Stimulated activated CD8-positive, alpha-beta memory T cell treated with anti-CD3 and anti-CD28 coated beads, Interleukin-15, amount 100 ng/mL, for 4 hours (primary cell): ENCODE data around the gene PPP1R18.
"Not testable (repeated sequence)": the region's sequence is repeated elsewhere in the genome, so short reads cannot be mapped to it uniquely, and the experiment has no call there.

Experiments used
- DNase-seq, 2 donors: peaks; one replicate each; pipeline ENCODE4 v3.0.0-alpha.2; 2020; ENCODE audit warnings: low read depth in 2 of 2

Gene PPP1R18, protein sequence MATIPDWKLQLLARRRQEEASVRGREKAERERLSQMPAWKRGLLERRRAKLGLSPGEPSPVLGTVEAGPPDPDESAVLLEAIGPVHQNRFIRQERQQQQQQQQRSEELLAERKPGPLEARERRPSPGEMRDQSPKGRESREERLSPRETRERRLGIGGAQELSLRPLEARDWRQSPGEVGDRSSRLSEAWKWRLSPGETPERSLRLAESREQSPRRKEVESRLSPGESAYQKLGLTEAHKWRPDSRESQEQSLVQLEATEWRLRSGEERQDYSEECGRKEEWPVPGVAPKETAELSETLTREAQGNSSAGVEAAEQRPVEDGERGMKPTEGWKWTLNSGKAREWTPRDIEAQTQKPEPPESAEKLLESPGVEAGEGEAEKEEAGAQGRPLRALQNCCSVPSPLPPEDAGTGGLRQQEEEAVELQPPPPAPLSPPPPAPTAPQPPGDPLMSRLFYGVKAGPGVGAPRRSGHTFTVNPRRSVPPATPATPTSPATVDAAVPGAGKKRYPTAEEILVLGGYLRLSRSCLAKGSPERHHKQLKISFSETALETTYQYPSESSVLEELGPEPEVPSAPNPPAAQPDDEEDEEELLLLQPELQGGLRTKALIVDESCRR

DNA sequence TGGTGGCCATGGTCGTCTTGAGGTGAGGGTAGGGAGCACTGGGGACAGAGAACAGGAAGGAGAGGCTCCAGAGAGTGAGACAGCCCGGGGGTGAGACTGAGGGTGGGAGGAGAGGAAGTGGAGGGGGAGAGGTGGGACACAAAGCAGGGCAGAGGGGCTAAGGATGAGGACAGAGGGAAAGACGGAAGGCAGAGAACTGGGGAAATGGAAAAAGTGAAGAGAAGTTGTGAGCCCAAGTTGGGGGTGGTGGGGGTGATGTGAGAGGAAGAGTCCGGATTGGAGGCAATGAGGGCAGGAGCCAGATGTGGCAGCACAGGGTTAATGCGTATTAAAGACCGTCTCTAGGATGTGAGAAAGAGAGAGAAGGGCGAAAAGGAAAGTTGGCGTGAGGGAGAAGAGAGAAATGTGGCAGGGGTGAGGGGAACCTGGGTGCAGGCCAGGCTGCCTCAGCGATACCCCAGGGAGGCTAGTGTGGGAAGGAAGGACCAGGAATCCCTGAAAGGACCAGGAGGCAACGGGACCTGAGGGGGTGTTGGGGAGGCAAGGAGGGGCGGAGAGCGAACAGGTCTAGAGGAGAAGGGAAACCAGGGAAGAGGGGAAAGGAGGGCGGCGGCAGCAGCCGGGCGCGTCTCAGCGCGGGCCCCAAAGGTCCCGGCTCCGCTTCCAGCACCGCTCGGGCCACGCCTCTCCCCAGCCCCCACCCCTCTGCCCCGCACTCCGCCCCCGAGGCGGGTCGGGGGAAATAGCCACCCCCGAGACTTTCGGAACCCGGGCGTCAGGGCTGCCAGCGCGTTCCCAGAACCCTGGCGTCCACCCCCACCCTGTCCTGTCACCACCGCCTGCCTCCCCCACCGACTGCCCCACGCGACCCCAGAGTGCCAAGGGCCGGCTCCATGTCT, at the start of gene PPP1R18:
TSS of gene PPP1R18 (minus strand) at position 637 of the 899 bp plus-strand sequence. CDS start at position 10, 627 bp downstream.
- DNase-seq: peak; percentile 76 to 78

DNA sequence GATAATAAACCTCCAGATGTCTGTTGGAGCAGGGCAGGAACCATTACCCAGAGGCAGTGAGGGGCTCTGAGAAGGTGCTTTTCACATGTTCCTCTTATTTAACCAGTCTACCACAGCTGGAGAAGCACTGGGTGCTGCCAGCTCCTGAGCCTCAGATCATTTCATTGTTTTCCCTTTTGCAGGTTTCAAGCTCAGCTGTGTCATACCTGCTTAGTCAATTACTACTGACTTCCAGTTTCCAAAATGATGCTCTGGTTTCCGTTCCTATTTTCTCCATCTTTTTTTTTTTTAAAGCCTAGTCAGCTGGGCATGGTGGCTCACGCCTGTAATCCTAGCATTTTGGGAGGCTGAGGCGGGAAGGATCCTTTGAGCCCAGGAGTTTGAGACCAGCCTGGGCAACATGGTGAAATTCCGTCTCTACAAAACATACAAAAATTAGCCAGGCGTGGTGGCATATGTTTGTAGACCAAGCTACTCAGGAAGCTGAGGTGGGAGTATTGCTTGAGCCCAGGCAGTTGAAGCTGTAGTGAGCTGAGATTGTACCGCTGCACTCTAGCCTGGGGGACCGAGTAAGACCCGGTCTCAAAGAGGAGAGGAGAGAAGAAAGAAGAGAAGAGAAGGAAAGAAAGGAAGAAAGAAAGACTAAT, 49.3 kb upstream of the PPP1R18 start:
- no peak for DNase-seq

DNA sequence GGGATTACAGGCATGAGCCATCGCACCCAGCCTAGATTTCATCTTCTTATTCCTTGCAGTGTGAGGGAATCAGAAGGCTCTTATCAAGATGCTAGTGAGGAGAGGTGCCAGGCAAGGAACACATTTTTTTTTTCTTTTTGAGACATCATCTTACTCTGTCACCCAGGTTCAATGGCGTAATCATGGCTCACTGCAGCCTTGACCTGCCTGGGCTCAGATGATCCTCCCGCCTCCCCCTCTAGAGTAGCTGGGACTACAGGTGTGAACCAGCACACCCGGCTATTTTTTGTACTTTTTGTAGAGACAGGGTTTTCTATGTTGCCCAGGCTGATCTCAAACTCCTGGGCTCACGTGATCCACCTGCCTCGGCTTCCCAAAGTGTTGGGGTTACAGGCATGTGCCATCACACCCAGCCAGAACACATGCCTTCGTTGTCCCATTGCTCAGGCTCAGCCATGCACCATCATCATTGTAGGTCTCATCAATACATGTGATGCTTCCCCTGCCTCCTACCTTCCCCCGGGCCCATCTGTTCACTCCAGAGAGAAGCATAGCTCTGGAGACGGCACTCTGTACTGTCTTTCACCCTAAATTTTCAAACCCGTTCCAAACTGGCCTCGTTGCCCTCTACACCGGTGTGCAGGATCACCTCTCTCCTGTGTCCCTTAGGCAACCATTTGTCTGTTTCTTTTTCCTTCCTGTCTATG, 45.9 kb upstream of the PPP1R18 start:
- no peak for DNase-seq

- DNase-seq: peak; percentile 60 to 74
Observed at GRCh38 chr6:30730601-30731435, 44.4 kb upstream of the PPP1R18 start.

- no peak for DNase-seq
Observed at GRCh38 chr6:30727920-30728553, 41.6 kb upstream of the PPP1R18 start.

- DNase-seq: no peak
Observed at GRCh38 chr6:30726506-30727413, 40.3 kb upstream of the PPP1R18 start.

- no peak for DNase-seq
Observed at GRCh38 chr6:30725713-30726505, 39.5 kb upstream of the PPP1R18 start.

DNA sequence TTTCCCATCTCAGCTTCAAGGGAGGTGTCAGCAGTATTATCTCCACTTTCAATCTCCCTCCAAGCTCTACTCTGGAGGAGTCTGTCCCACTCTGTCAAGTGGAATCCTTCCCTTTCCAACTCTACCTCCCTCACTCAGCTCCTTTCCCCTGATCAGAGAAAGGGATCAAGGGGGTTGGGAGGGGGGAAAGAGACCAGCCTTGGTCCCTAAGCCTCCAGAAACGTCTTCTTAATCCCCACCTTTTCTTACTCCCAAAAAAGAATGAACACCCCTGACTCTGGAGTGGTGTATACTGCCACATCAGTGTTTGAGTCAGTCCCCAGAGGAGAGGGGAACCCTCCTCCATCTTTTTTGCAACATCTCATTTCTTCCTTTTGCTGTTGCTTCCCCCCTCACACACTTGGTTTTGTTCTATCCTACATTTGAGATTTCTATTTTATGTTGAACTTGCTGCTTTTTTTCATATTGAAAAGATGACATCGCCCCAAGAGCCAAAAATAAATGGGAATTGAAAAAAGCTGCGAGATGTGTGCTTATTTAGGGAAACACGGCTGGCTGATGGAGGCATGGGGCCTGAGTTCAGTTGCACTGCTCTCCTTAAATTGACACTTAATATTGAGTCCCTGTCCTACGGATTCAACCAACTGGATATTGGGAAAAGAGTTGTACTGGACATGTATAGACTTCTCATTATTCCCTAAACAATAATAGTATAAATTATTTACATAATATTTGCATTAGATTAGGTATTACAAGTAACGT, 38.6 kb upstream of the PPP1R18 start:
- no peak for DNase-seq

DNA sequence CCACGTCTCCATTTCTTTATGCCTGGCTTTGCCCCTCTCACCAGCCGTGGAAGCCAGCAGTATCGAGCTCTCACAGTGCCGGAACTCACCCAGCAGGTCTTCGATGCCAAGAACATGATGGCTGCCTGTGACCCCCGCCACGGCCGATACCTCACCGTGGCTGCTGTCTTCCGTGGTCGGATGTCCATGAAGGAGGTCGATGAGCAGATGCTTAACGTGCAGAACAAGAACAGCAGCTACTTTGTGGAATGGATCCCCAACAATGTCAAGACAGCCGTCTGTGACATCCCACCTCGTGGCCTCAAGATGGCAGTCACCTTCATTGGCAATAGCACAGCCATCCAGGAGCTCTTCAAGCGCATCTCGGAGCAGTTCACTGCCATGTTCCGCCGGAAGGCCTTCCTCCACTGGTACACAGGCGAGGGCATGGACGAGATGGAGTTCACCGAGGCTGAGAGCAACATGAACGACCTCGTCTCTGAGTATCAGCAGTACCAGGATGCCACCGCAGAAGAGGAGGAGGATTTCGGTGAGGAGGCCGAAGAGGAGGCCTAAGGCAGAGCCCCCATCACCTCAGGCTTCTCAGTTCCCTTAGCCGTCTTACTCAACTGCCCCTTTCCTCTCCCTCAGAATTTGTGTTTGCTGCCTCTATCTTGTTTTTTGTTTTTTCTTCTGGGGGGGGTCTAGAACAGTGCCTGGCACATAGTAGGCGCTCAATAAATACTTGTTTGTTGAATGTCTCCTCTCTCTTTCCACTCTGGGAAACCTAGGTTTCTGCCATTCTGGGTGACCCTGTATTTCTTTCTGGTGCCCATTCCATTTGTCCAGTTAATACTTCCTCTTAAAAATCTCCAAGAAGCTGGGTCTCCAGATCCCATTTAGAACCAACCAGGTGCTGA, 37.6 kb upstream of the PPP1R18 start:
- not testable (repeated sequence) for DNase-seq

- not testable (repeated sequence) for DNase-seq
Observed at GRCh38 chr6:30723159-30723842, 36.9 kb upstream of the PPP1R18 start.

DNA sequence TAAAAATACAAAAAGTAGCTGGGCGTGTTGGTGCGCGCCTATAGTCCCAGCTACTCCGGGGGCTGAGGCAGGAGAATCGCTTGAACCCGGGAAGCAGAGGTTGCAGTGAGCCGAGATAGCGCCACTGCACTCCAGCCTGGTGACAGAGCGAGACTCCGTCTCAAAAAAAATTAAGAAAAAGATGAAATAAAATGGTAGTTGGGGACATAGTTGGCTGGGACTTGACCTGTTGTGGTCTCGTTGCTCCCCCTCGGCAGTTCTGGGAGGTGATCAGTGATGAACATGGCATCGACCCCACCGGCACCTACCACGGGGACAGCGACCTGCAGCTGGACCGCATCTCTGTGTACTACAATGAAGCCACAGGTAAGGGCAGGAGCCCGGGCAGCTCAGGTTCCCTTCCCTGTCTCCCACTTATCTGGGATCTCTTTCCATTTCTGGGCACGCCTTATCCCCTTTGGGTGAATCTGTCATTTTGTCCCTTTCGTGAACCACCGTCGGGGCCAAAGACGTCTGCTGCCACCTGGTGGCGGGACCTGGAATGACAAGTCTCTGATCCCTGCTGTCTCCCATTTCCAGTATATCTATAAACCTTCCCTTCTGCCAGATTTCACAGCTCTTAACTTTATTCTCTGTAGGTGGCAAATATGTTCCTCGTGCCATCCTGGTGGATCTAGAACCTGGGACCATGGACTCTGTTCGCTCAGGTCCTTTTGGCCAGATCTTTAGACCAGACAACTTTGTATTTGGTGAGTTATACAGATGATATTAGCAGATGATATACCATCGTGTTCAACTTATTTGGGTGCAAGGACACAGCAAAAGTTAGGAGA, 36.1 kb upstream of the PPP1R18 start:
- DNase-seq: peak; percentile 63 to 67

DNA sequence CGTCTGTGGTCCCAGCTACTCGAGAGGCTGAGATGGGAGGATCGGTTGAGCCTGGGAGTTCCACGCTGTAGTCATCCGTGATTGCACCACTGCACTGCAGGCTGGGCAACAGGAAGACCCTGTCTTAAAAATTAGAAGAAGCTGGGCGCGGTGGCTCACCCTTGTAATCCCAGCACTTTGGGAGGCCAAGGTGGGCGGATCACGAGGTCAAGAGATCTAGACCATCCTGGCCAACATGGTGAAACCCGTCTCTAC, 35.5 kb upstream of the PPP1R18 start:
- DNase-seq: not testable (repeated sequence)

DNA sequence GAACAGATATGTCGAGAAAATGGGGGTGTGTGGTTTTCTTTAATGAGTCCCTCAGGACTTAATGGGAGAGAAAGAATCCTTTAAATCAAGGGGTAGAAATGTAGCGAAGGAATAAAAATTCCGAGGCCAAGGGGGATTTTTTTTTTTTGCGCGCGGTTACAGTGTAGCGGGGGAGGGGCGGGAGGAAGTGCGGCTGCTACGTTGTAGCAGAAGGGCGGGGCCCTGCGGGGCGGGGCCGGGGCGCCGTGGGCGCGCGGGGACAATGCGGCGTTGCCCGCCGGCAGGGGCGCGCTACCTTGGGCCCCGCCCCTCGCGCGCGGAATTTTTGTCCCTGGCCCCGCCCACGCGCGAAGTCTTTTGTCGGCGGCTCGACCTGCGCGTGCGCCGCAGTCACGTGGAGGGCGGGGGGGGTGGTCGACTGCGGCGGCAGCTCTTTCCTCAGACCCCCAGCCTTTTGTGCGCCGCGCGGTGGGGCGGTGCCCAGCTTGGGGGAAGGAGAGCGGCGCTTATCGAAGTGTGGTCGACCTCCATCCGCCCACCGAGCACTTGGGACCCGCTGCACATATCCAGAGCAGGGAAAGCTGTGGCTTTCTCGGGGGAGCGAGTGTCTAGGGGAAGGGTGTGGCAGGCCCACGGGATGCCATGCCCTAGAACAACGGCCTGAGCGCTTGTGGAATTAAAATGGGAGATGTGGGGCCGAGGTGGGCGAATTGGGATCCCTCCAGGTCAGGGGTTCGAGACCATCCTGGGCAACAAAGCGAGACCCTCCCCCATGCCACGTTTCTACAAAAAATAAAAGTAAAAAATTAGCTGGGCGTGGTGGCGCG, 35.0 kb upstream of the PPP1R18 start:
- DNase-seq: peak; percentile 89 to 94

GRCh38 chr6:30720738-30721197, 34.3 kb upstream of the PPP1R18 start:
- peak; percentile 41 to 46 for DNase-seq
